T-helper 2 cell treated with Interferon-gamma antibody and Interleukin-4, amounts not matched to agents 100 ng/mL and 5 ng/mL, for 36 hours (primary cell): Measurements from ENCODE around the gene DYNC1H1. TPM values are rescaled to one million over a fixed set of nuclear protein-coding genes. Genes with fewer than 3 reads are reported as not detected.

Source experiments
- total RNA-seq: library from RNA; stranded (reverse); gene quantifications from 2 replicates; pipeline ENCODE4 v1.2.3, GENCODE V29; 2022

Gene DYNC1H1
- total RNA-seq, 1 donor from 2014 or later: 284 TPM

Other genes starting within 250 kb of the DYNC1H1 start
- gene PPP2R5C, start 202.9 kb upstream of the DYNC1H1 start, total RNA-seq: 237 and 240 TPM in 2 replicates
- gene HSP90AA1, start 122.5 kb downstream of the DYNC1H1 start, total RNA-seq: 771 and 780 TPM in 2 replicates
- 36.0 and 36.2 TPM in 2 replicates for gene WDR20, start 175.3 kb downstream of the DYNC1H1 start, total RNA-seq